Stimulated activated CD8-positive, alpha-beta memory T cell treated with anti-CD3 and anti-CD28 coated beads, Interleukin-7, amount 100 ng/mL, for 1 hour (primary cell): ENCODE results near the gene KIAA1549.
"Not testable (repeated sequence)": the region's sequence is repeated elsewhere in the genome, so short reads cannot be mapped to it uniquely, and the experiment has no call there.

ENCODE experiments used
- DNase-seq, 2 donors: peaks; one replicate each; pipeline ENCODE4 v3.0.0-alpha.2; 2020; ENCODE audit warnings: low read depth in 2 of 2

KIAA1549 gene

GRCh38 chr7:138944592-138944991, 36.6 kb downstream of the KIAA1549 start:
- no peak for DNase-seq

GRCh38 chr7:138943061-138943460, 38.1 kb downstream of the KIAA1549 start:
- no peak for DNase-seq

DNA sequence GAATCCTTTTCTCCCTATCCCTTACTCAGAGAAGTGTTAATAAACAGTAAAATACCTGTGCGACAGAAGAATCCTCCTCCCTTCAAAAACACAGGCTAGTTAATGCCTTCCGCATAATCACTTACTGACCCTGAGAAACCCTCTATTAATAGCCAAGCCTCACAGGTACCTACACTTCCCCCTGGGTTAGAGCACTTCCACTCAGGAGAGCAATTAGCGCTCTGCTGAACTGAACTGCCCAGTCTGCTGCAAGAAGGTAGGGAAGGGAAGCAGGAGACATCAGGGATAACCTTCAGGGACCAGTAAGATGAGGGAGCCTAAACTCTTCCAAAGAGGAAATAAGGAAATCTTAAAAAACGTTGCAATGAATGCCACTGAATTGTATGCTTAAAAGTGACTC, 39.6 kb downstream of the KIAA1549 start:
- no peak for DNase-seq

- not testable (repeated sequence) for DNase-seq
These were observed 40.6 kb downstream of the KIAA1549 start for GRCh38 chr7:138940602-138941001.

DNA sequence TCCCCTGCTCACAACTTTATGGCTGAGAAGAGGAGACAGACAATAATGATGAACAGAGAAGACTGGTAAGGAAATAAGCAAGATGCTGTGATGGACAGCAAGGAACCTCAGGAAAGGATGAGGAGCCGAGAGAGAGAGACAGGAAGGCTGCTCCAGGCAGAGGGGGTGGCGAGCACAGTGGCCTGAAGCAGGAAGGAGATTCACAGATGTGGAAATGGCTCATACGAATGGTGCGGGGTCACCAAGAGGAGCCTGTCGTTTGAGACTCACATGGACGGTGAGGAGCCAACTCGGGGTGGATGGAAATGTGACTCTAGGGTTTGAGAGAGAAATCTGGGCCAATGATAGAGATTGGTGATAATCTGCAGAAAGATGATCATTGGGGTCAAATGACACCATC, 43.7 kb downstream of the KIAA1549 start:
- DNase-seq = no peak

DNA sequence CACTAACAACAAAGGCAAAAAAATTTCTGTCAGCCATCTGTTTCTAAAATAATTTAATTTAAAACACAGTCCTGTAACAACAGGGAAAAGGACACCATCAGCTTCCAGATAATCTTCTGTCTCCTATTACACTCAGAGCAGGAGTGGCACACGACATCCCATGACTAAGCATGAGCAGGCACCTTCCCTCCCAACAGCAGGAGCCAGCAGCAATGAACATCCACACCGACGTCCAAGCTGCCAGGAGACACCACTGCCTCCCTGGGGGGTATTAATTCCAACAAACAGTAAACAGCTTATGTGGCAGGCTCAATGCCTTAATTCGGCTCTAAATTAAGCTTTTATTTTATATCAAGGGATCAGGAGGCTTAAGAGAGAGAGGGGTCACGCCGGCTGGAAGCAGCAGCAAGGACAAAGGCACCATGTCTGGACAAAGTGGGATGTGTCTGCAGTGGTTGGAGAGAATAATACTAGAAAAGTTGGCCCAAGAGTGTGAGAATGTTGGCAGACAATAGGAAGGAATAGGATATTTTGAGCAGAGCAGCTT, 45.7 kb downstream of the KIAA1549 start:
- no peak for DNase-seq

- no peak for DNase-seq
These were observed 46.3 kb downstream of the KIAA1549 start for GRCh38 chr7:138934861-138935260.

DNA sequence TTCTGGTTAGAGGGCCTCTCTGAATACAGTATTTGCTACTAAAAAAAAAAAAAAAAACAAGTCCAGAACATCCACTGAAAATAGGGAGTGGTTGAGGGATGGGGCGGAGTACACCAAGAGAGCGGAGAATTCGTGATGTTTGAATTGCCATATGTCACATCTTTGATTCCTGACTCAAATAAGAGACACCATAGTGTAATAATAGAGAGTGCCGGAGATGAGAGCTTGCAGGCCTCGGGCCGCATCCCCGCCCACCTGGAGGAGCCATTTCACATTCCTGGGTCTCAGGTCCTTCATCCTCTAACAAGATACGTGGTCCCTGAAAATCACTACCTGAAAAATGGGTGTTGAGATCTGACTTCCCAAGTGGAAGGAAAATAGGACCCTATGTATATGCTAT, 46.8 kb downstream of the KIAA1549 start:
- no peak for DNase-seq

GRCh38 chr7:138932870-138933269, 48.3 kb downstream of the KIAA1549 start:
- DNase-seq = no peak

DNA sequence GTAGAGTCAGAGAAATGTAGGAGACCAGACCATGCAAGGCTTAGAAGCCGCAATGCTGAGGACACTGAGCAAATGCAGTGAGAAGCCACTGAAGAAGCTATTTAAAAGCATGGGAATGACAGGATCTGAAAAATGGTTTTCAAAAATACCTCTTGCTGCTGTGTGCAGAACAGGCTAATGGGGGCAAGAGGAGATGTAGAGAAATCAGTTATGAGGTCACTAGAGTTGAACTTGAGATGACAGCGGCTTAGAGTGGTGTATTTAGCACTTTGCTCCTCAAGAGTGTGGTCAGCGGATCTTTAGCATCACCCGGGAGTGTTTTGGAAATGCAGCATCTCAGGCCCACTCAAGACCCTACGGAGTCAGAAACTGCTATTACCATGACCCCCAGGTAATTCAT, 48.8 kb downstream of the KIAA1549 start:
- DNase-seq = no peak

DNA sequence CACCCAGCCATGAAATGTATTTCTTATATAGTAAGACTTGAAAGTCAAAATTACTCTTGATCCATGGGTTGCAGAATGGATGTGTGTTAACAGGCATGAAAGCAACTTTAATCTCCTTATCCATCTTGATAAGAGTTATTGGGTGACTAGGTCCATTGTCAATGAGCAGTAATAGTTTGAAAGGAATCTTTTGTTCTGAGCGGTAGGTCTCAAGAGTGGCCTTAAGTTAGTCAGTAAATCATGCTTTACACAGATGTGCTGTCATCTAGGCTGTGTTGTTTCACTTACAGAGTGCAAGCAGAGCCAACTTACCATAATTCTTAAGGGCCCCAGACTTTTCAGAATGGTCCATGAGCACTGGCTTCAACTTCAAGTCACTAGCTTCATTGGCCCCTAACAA, 51.2 kb downstream of the KIAA1549 start:
- no peak for DNase-seq

DNA sequence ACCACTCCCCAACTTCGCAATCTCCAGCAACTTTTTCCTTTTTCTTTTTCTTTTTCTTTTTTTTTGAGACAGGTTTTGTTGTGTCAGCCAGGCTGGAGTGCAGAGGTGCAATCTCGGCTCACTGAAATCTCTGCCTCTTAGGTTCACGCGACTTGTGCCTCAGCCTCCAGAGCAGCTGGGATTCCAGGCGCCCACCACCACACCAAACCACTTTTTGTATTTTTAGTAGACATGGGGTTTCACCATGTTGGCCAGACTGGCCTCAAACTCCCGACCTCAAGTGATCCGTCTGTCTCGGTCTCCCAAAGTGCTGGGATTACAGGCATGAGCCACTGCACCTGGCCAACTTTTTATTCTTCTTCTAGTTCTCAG, 55.0 kb downstream of the KIAA1549 start:
- no peak for DNase-seq

GRCh38 chr7:138924501-138925225, 56.5 kb downstream of the KIAA1549 start:
- DNase-seq = no peak

DNA sequence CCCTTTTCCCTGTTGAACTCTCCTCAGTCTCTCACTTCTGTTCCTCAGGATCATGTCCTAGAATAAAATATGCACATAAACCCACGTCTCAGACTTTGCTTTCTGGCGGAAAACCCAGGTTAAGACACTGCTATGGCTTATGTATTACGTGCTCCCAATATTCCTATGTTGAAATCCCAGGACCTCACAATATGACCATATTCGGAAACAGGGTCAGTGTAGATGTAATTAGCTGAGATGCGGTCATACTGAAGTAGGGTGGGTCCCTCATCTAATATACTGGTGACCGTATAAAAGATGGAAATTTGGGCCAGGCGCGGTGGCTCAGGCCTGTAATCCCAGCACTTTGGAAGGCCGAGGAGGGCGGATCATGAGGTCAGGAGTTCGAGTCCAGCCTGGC, 59.9 kb downstream of the KIAA1549 start:
- DNase-seq = no peak

- DNase-seq = no peak
These were observed 61.3 kb downstream of the KIAA1549 start for GRCh38 chr7:138919911-138920310.

DNA sequence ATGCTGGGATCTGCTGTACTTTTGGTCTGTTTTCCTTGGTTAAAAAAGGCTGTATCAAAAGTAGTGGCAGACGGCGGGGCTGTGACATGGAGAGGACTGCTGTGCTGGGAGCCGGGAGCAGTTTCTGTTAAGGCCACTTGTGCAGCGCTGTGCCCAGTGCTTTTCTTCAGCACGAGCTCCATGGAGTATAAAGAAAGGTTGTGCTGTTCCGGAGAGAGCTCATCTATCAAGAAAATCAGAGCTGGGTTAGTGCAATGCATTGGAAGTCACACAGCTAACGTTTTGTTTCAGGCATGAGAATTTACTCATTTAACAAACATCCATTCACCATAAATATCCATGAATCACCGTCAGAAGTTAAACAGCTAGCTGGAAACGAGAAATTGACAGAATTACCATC, 62.0 kb downstream of the KIAA1549 start:
- DNase-seq = no peak

DNA sequence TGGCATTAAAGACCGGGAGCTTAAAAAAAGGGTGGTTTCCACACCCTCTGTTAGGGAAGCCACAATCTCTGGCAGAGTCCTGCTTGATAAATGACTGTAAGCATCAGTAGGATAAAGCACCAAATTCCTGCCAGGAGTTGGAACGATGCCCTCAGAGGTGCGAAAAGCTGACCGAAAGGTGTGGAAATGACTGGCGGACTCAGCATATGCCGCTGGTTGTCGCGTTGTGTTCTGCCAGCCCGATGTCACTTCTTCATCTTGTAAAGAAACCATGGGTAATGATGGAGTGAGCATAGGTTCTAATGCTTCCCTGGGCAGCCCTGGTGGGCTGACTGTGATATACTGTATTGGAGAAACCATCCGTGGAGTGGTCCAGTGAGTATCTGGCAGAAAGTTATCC, 62.4 kb downstream of the KIAA1549 start:
- no peak for DNase-seq

GRCh38 chr7:138918176-138918575, 63.0 kb downstream of the KIAA1549 start:
- no peak for DNase-seq

- DNase-seq = no peak
These were observed 63.4 kb downstream of the KIAA1549 start for GRCh38 chr7:138917771-138918170.

GRCh38 chr7:138916731-138917130, 64.5 kb downstream of the KIAA1549 start:
- no peak for DNase-seq

GRCh38 chr7:138916275-138916674, 64.9 kb downstream of the KIAA1549 start:
- no peak for DNase-seq

DNA sequence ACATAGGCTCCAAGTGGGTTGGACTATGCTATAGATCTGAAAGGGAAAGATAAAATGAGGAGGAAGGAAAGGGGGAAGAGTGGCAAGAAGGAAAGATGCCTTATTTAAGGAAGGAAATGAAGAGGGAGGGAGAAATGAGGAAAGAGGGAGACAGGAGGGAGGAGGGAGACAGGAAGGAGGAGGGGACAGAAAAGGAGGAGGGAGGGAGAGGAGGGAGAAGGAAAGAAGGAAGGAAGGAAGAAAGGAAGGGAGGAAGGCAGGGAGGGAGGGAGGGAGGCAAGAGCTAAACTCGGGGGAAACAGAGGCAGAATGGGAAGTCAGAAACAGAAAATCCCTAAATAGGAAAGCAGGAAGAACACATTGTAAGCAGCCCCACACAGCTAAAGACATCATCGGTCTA, 67.4 kb downstream of the KIAA1549 start:
- DNase-seq = no peak

GRCh38 chr7:138911007-138911406, 70.2 kb downstream of the KIAA1549 start:
- no peak for DNase-seq

DNA sequence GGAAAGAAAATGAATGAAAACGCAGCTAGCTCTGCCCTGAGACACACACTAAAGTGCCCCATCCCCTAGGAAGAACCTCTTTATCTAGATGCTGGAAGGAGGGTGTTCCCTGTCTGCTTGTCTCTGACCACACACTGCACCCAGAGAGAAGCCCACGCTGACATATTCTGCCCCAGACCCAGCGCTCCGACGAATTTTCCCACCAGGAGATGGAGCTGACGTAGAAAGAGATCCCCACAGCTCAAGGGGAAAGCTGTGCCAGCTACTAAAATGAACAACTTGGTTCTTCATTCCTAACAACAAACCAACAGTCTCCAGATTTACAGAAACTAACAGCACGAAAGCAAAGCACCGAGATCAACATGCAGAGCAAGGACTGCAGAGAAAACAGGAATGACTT, 73.3 kb downstream of the KIAA1549 start:
- no peak for DNase-seq
